ENCODE results near the gene INVS.

GRCh38 chr9:100131216-100131615, 32.2 kb downstream of the INVS start:
- no peak for TF ChIP-seq CTCF (IDR thresholded peaks at IDR 0.05; ENCODE audit: low read depth, low read length, missing input control)
- TF ChIP-seq TAF1 (conservative IDR thresholded peaks at IDR 0.05) = no peak

Measured in liver (tissue), 3 donors.